ENCODE measurements around the gene MEX3D.

DNA sequence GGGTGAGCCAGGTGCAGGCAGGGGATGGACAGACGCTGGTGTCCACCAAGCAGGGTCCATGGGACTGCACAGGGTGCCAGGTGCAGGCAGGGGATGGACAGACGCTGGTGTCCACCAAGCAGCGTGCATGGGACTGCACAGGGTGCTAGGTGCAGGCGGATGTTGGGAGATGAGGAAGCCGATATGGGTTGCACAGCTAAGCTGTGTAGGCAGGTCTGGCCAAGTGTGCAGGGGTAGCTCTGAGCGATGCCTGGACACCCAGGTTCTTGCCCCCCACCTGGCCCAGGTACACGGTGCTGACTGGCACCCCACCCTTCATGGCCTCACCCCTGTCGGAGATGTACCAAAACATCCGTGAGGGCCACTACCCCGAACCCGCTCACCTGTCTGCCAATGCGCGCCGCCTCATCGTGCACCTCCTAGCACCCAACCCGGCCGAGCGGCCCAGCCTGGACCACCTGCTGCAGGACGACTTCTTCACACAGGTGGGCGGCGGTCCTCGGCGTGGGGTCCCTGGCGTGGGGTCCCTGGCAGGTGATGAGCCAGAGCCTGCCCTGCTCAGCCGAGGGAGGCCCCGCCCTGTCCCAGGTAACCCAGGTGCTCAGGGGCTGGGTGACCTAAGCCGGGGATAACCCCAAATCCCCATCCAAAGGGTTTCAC, 40.3 kb downstream of the MEX3D start:
- no peak for TF ChIP-seq EZH2phosphoT487 (IDR thresholded peaks at IDR 0.05; ENCODE audit: low read depth, severe bottlenecking, unreplicated experiment)
- TF ChIP-seq, protein P1, sequence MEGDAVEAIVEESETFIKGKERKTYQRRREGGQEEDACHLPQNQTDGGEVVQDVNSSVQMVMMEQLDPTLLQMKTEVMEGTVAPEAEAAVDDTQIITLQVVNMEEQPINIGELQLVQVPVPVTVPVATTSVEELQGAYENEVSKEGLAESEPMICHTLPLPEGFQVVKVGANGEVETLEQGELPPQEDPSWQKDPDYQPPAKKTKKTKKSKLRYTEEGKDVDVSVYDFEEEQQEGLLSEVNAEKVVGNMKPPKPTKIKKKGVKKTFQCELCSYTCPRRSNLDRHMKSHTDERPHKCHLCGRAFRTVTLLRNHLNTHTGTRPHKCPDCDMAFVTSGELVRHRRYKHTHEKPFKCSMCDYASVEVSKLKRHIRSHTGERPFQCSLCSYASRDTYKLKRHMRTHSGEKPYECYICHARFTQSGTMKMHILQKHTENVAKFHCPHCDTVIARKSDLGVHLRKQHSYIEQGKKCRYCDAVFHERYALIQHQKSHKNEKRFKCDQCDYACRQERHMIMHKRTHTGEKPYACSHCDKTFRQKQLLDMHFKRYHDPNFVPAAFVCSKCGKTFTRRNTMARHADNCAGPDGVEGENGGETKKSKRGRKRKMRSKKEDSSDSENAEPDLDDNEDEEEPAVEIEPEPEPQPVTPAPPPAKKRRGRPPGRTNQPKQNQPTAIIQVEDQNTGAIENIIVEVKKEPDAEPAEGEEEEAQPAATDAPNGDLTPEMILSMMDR (IDR thresholded peaks at IDR 0.05; ENCODE audit: poor library complexity), result no peak
- no peak for TF ChIP-seq EZH2 (IDR thresholded peaks at IDR 0.05; ENCODE audit: borderline replicate concordance)

Measured in hepatocyte (in vitro differentiated cells).